A673 (cell line): ENCODE results near the gene NACAD. TPM values are rescaled to one million over a fixed set of nuclear protein-coding genes. Genes with fewer than 3 reads are reported as not detected.

Source experiments
- Bru-seq: library from RNA; stranded (reverse); fragments of 400-500 nt; gene quantifications from one replicate; lab custom pipeline; 2021; lab: Mats Ljungman, UMichigan
- BruChase-seq, 2 experiments: library from RNA; stranded (reverse); fragments of 400-500 nt; gene quantifications; one replicate each; lab custom pipeline; 2021; lab: Mats Ljungman, UMichigan
- BruUV-seq: library from RNA; stranded (reverse); fragments of 400-500 nt; replicated peaks from 2 replicates; lab custom pipeline; 2021; lab: Mats Ljungman, UMichigan
- CTCF ChIA-PET: fragments of 300-600 bp; sonication (Branson Sonifier 250); formaldehyde crosslinking; loops from one replicate; lab custom pipeline; 2022; ENCODE audit warnings: antibody characterized with exemption; lab: Charles Lee
- POLR2A ChIA-PET: fragments of 300-600 bp; sonication (Branson Sonifier 250); formaldehyde crosslinking; loops from one replicate; lab custom pipeline; 2022; ENCODE audit warnings: antibody characterized with exemption; ENCODE audit not compliant: low non-redundant PET; lab: Charles Lee
- DNase-seq: peaks from one replicate; pipeline ENCODE4 v3.0.0-alpha.2; 2015; ENCODE audit warnings: low spot score
- H3K27ac ChIP-seq: fragments of 200-600 bp; sonication (generic); 2 replicates; pipeline ENCODE4 v1.5.1; 2016; ENCODE audit warnings: mixed run types, low read depth, mild to moderate bottlenecking, mixed read lengths, antibody characterized with exemption, low read length; ENCODE audit not compliant: poor library complexity, severe bottlenecking
- H3K27me3 ChIP-seq: fragments of 200-600 bp; sonication (generic); replicated peaks from 2 replicates; pipeline ENCODE4 v1.6.1; 2017; ENCODE audit warnings: mixed run types, low read depth, mild to moderate bottlenecking, mixed read lengths, antibody characterized with exemption, low read length; ENCODE audit not compliant: insufficient read depth, poor library complexity
- H3K36me3 ChIP-seq: fragments of 200-600 bp; sonication (generic); 2 replicates; pipeline ENCODE4 v1.6.1; 2016; ENCODE audit warnings: mixed run types, mild to moderate bottlenecking, mixed read lengths, antibody characterized with exemption, low read length; ENCODE audit not compliant: insufficient read depth, poor library complexity, severe bottlenecking
- H3K4me1 ChIP-seq: fragments of 200-600 bp; sonication (generic); 2 replicates; pipeline ENCODE4 v1.6.1; 2017; ENCODE audit warnings: mixed run types, mild to moderate bottlenecking, mixed read lengths, antibody characterized with exemption, low read length; ENCODE audit not compliant: insufficient read depth, poor library complexity, severe bottlenecking
- H3K4me3 ChIP-seq: fragments of 200-600 bp; sonication (generic); 2 replicates; pipeline ENCODE4 v1.5.1; 2016; ENCODE audit warnings: low read depth, mixed run types, mild to moderate bottlenecking, mixed read lengths, low read length; ENCODE audit not compliant: poor library complexity, severe bottlenecking
- H3K9me3 ChIP-seq: fragments of 200-600 bp; sonication (generic); 2 replicates; pipeline ENCODE4 v1.6.1; 2016; ENCODE audit warnings: mixed run types, low read depth, mild to moderate bottlenecking, mixed read lengths, antibody characterized with exemption, low read length; ENCODE audit not compliant: poor library complexity, severe bottlenecking
- CTCF ChIP-seq: fragments of 300-800, 200-600 bp; sonication (generic); conservative IDR thresholded peaks from 2 replicates; pipeline ENCODE4 v1.5.1; 2017; ENCODE audit warnings: low read depth, mild to moderate bottlenecking, antibody characterized with exemption, low read length, moderate library complexity, mixed read lengths
- EZH2 ChIP-seq: fragments of 200-600 bp; sonication (generic); IDR thresholded peaks from 2 replicates; pipeline ENCODE4 v1.6.1; 2017; ENCODE audit warnings: borderline replicate concordance, low read depth, mild to moderate bottlenecking, mixed read lengths, antibody characterized with exemption, low read length; ENCODE audit not compliant: poor library complexity, severe bottlenecking
- intact Hi-C: fragments of 100-400 bp; cut with micrococcal nuclease; formaldehyde crosslinking; loops from one replicate; pipeline ENCODE4 v1.10.0; 2022; ENCODE audit not compliant: unreplicated experiment
- long read RNA-seq: library from polyadenylated mRNA; stranded (forward); transcript quantifications from one replicate; pipeline ENCODE4 v2.0.0, GENCODE V29; 2022
- total RNA-seq: library from RNA; stranded (reverse); gene quantifications from 2 replicates; pipeline ENCODE4 v1.2.3, GENCODE V29; 2021

The NACAD gene, protein sequence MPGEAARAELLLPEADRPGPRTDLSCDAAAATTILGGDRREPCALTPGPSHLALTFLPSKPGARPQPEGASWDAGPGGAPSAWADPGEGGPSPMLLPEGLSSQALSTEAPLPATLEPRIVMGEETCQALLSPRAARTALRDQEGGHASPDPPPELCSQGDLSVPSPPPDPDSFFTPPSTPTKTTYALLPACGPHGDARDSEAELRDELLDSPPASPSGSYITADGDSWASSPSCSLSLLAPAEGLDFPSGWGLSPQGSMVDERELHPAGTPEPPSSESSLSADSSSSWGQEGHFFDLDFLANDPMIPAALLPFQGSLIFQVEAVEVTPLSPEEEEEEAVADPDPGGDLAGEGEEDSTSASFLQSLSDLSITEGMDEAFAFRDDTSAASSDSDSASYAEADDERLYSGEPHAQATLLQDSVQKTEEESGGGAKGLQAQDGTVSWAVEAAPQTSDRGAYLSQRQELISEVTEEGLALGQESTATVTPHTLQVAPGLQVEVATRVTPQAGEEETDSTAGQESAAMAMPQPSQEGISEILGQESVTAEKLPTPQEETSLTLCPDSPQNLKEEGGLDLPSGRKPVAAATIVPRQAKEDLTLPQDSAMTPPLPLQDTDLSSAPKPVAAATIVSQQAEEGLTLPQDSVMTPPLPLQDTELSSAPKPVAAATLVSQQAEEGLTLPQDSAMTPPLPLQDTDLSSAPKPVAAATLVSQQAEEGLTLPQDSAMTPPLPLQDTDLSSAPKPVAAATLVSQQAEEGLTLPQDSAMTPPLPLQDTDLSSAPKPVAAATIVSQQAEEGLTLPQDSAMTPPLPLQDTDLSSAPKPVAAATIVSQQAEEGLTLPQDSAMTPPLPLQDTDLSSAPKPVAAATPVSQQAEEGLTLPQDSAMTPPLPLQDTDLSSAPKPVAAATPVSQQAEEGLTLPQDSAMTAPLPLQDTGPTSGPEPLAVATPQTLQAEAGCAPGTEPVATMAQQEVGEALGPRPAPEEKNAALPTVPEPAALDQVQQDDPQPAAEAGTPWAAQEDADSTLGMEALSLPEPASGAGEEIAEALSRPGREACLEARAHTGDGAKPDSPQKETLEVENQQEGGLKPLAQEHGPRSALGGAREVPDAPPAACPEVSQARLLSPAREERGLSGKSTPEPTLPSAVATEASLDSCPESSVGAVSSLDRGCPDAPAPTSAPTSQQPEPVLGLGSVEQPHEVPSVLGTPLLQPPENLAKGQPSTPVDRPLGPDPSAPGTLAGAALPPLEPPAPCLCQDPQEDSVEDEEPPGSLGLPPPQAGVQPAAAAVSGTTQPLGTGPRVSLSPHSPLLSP (N-terminal part only)
- total RNA-seq (1.1 and 1.6 TPM in 2 replicates), Bru-seq, nascent RNA (not detected), BruChase-seq, experiment 1, labeled RNA remaining after a 2-hour chase (percentile 25 among the genes with signal in this experiment), BruChase-seq, experiment 2, labeled RNA remaining after a 6-hour chase (percentile 32 among the genes with signal in this experiment)
- long read RNA-seq, partial matches to known transcripts, result 2 of 2 reads
- long read RNA-seq, other reads (novel, unspliced or antisense), result 0 of 2 reads

GRCh38 chr7:45088821-45089340, at the start of gene NACAD:
TSS of gene NACAD (minus strand) at chr7:45088969. CDS start at chr7:45088894, 75 bp downstream.
- H3K27ac ChIP-seq, result no peak within 1 kb of the TSS
- TF ChIP-seq EZH2, result no peak
- no peak for TF ChIP-seq CTCF
- H3K4me1 ChIP-seq, result no peaks in the 10 kb centered on the region
- ChIA-PET POLR2A (no interaction called here), CTCF (no interaction called here)
- peak; percentile 58 for DNase-seq
- H3K9me3 ChIP-seq, result no peaks in the 10 kb centered on the region
- no peaks in the 10 kb centered on the region for H3K36me3 ChIP-seq
- BruUV-seq, result no TSS peak
- no peaks in the 10 kb centered on the region for H3K27me3 ChIP-seq
- intact Hi-C loops, result no loop called here
- H3K4me3 ChIP-seq, result peak within 1 kb of the TSS; percentile 56

- ChIA-PET POLR2A (no interaction called here), CTCF (interaction anchor here (0.5 to 1.7 kb wide), 6 partner anchors 163 to 1229 kb away, joined by 3 to 14 read pairs (median 4); partner anchors contain the start of gene DDX56)
- no peaks in the 10 kb centered on the region for H3K36me3 ChIP-seq
- H3K27ac ChIP-seq, result no peak overlapping the region
- no TSS peak for BruUV-seq
- H3K9me3 ChIP-seq, result no peaks in the 10 kb centered on the region
- no peak overlapping the region for H3K4me3 ChIP-seq
- DNase-seq, result peak; percentile 86
- intact Hi-C loops, result loop anchor here (1.0 to 10.0 kb wide), 7 partner anchors 24 to 892 kb away; no protein-coding TSS in a partner anchor
- TF ChIP-seq CTCF (peak; percentile 90), EZH2 (no peak)
- no peaks in the 10 kb centered on the region for H3K27me3 ChIP-seq
- H3K4me1 ChIP-seq, result no peaks in the 10 kb centered on the region
Measured at GRCh38 chr7:45136106-45137060, 47.6 kb upstream of the NACAD start.
